ENCODE measurements around the gene NSFL1C. TPM values are rescaled to one million over a fixed set of nuclear protein-coding genes. Genes with fewer than 3 reads are reported as not detected.

Gene NSFL1C
- total RNA-seq, 3 donors from 2014 or later = 70.3 to 84.1 (median 80.0) TPM

- ATAC-seq (no peak), DNase-seq (no peak)
- Histone ChIP-seq H3K4me3 (no peak overlapping the region), H3K9me3 (no peaks in the 10 kb centered on the region), H3K36me3 (ENCODE audit: low read depth) (no peaks in the 10 kb centered on the region), H3K4me1 (ENCODE audit: low read depth) (peaks cover 35% of the 10 kb centered on the region)
- no peak for TF ChIP-seq CTCF (IDR thresholded peaks at IDR 0.05)
- intact Hi-C loops (cut with DNase I, micrococcal nuclease) = no loop called here
Observed at GRCh38 chr20:1468117-1468624, 1.5 kb upstream of the NSFL1C start.

- Histone ChIP-seq H3K4me1 (ENCODE audit: low read depth) (peaks cover 32% of the 10 kb centered on the region), H3K36me3 (ENCODE audit: low read depth) (no peaks in the 10 kb centered on the region), H3K4me3 (no peak overlapping the region), H3K9me3 (no peaks in the 10 kb centered on the region)
- DNase-seq (peak; percentile 59 to 71 (median 60)), ATAC-seq (peak; percentile 46)
- intact Hi-C loops (cut with DNase I, micrococcal nuclease) = no loop called here
- no peak for TF ChIP-seq CTCF (IDR thresholded peaks at IDR 0.05)
Observed at GRCh38 chr20:1467355-1468116, 887 bp upstream of the NSFL1C start.

GRCh38 chr20:1467082-1467354 lies 369 bp upstream of the NSFL1C start:
- Histone ChIP-seq H3K9me3 (no peaks in the 10 kb centered on the region), H3K36me3 (ENCODE audit: low read depth) (no peaks in the 10 kb centered on the region), H3K4me1 (ENCODE audit: low read depth) (peaks cover 32% of the 10 kb centered on the region), H3K4me3 (peak overlapping the region; percentile 92)
- TF ChIP-seq CTCF (IDR thresholded peaks at IDR 0.05) = no peak
- ATAC-seq (no peak), DNase-seq (no peak)
- intact Hi-C loops (cut with DNase I, micrococcal nuclease) = no loop called here

- peak overlapping the region; percentile 92 for H3K4me3 ChIP-seq
- TF ChIP-seq CTCF (IDR thresholded peaks at IDR 0.05) = no peak
- no peaks in the 10 kb centered on the region for H3K36me3 ChIP-seq (ENCODE audit: low read depth)
- H3K4me1 ChIP-seq (ENCODE audit: low read depth) = peaks cover 31% of the 10 kb centered on the region
- intact Hi-C loops (cut with DNase I, micrococcal nuclease) = no loop called here
- no peak for ATAC-seq
- H3K9me3 ChIP-seq = no peaks in the 10 kb centered on the region
- DNase-seq = no peak
Observed at GRCh38 chr20:1465470-1466210, 1.0 kb downstream of the NSFL1C start.

- ATAC-seq (no peak), DNase-seq (no peak)
- intact Hi-C loops (cut with DNase I, micrococcal nuclease) = no loop called here
- Histone ChIP-seq H3K4me1 (ENCODE audit: low read depth) (peaks cover 16% of the 10 kb centered on the region), H3K9me3 (no peaks in the 10 kb centered on the region), H3K36me3 (ENCODE audit: low read depth) (no peaks in the 10 kb centered on the region), H3K4me3 (no peak overlapping the region)
- TF ChIP-seq CTCF (IDR thresholded peaks at IDR 0.05) = no peak
Observed at GRCh38 chr20:1463971-1464570, 2.6 kb downstream of the NSFL1C start.
